Measurements from ENCODE around the gene GREB1L.
"Not testable (repeated sequence)": the region's sequence is repeated elsewhere in the genome, so short reads cannot be mapped to it uniquely, and the experiment has no call there.

Gene GREB1L

GRCh38 chr18:21344860-21345259 lies 102.8 kb downstream of the GREB1L start:
- Histone ChIP-seq H3K4me3 (no peak overlapping the region), H3K27me3 (no peaks in the 10 kb centered on the region), H3K4me2 (no peak overlapping the region), H3K9me3 (no peaks in the 10 kb centered on the region), H3K27ac (no peak overlapping the region), H4K20me1 (no peaks in the 10 kb centered on the region), H3K4me1 (no peaks in the 10 kb centered on the region), H3K36me3 (no peaks in the 10 kb centered on the region), H3K9ac (no peak overlapping the region)
- no peak for TF ChIP-seq Cebpa-rat (IDR thresholded peaks at IDR 0.05)

DNA sequence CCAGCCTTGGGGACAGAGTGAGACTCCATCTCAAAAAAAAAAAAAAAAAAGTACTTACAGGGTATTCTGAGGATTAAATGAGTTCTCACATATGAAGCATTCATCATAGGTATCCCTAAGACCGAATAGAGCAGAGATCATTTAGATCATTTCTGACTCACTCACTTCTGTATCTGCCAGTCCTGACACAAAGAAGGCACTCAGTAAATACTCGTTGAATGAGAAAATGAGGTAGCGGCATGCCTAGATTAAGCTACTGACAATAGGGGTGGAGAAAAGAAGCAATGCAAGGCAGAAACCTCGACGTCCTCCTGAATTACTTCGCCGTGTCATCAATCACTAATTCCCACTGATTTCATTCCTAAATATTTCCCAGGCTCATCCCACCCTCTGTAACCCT lies 103.8 kb downstream of the GREB1L start:
- no peaks in the 10 kb centered on the region for H3K27me3 ChIP-seq
- H3K36me3 ChIP-seq, result no peaks in the 10 kb centered on the region
- H3K9ac ChIP-seq, result no peak overlapping the region
- no peak overlapping the region for H3K27ac ChIP-seq
- H3K4me3 ChIP-seq, result no peak overlapping the region
- no peaks in the 10 kb centered on the region for H4K20me1 ChIP-seq
- H3K9me3 ChIP-seq, result no peaks in the 10 kb centered on the region
- no peaks in the 10 kb centered on the region for H3K4me1 ChIP-seq
- no peak overlapping the region for H3K4me2 ChIP-seq
- TF ChIP-seq Cebpa-rat (IDR thresholded peaks at IDR 0.05), result no peak

- H3K36me3 ChIP-seq, result no peaks in the 10 kb centered on the region
- H3K9ac ChIP-seq, result no peak overlapping the region
- no peak overlapping the region for H3K27ac ChIP-seq
- H3K4me3 ChIP-seq, result no peak overlapping the region
- no peak overlapping the region for H3K4me2 ChIP-seq
- no peaks in the 10 kb centered on the region for H3K9me3 ChIP-seq
- H4K20me1 ChIP-seq, result no peaks in the 10 kb centered on the region
- H3K4me1 ChIP-seq, result no peaks in the 10 kb centered on the region
- no peaks in the 10 kb centered on the region for H3K27me3 ChIP-seq
- no peak for TF ChIP-seq Cebpa-rat (IDR thresholded peaks at IDR 0.05)
Measured at GRCh38 chr18:21359746-21360145, 117.7 kb downstream of the GREB1L start.

GRCh38 chr18:21361307-21361880 lies 119.4 kb downstream of the GREB1L start:
- Histone ChIP-seq H3K4me3 (no peak overlapping the region), H3K27ac (no peak overlapping the region), H3K4me2 (no peak overlapping the region), H3K36me3 (no peaks in the 10 kb centered on the region), H4K20me1 (no peaks in the 10 kb centered on the region), H3K9ac (no peak overlapping the region), H3K9me3 (no peaks in the 10 kb centered on the region), H3K4me1 (no peaks in the 10 kb centered on the region), H3K27me3 (no peaks in the 10 kb centered on the region)
- TF ChIP-seq Cebpa-rat (IDR thresholded peaks at IDR 0.05), result no peak

- Histone ChIP-seq H3K4me2 (no peak overlapping the region), H3K4me3 (no peak overlapping the region), H3K9me3 (no peaks in the 10 kb centered on the region), H3K27me3 (no peaks in the 10 kb centered on the region), H3K36me3 (no peaks in the 10 kb centered on the region), H3K4me1 (no peaks in the 10 kb centered on the region), H4K20me1 (no peaks in the 10 kb centered on the region), H3K9ac (no peak overlapping the region), H3K27ac (no peak overlapping the region)
- TF ChIP-seq Cebpa-rat (IDR thresholded peaks at IDR 0.05), result no peak
Measured at GRCh38 chr18:21362831-21363230, 120.8 kb downstream of the GREB1L start.

DNA sequence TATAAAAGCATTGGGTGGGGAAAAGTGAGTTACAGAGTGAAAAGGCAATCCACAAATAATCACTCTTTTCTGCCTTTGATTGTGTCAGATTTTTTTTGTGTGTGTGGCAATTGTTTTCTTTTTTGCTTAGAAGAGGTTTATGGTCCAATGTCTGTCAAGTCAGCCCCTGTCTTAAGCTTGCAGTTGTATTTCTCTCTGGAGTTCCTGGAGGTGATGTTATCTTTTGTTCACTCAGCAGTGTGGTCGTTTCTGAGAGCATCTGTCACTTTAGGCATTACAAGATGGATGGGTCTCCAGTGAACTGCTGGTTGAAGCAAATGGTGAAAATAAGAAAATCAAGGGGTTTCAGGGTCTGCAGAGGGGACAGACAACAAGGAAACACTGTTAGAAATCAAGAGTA lies 121.3 kb downstream of the GREB1L start:
- Histone ChIP-seq H3K27me3 (no peaks in the 10 kb centered on the region), H3K9ac (no peak overlapping the region), H3K9me3 (no peaks in the 10 kb centered on the region), H3K27ac (no peak overlapping the region), H3K4me1 (no peaks in the 10 kb centered on the region), H3K4me3 (no peak overlapping the region), H3K4me2 (no peak overlapping the region), H4K20me1 (no peaks in the 10 kb centered on the region), H3K36me3 (no peaks in the 10 kb centered on the region)
- no peak for TF ChIP-seq Cebpa-rat (IDR thresholded peaks at IDR 0.05)

GRCh38 chr18:21364471-21364870 lies 122.4 kb downstream of the GREB1L start:
- Histone ChIP-seq H3K4me3 (no peak overlapping the region), H3K36me3 (no peaks in the 10 kb centered on the region), H4K20me1 (no peaks in the 10 kb centered on the region), H3K4me1 (no peaks in the 10 kb centered on the region), H3K27ac (no peak overlapping the region), H3K27me3 (no peaks in the 10 kb centered on the region), H3K9ac (no peak overlapping the region), H3K9me3 (no peaks in the 10 kb centered on the region), H3K4me2 (no peak overlapping the region)
- no peak for TF ChIP-seq Cebpa-rat (IDR thresholded peaks at IDR 0.05)

GRCh38 chr18:21366896-21367295 lies 124.9 kb downstream of the GREB1L start:
- Histone ChIP-seq H3K4me1 (no peaks in the 10 kb centered on the region), H3K9me3 (no peaks in the 10 kb centered on the region), H3K4me2 (no peak overlapping the region), H4K20me1 (no peaks in the 10 kb centered on the region), H3K27ac (no peak overlapping the region), H3K4me3 (no peak overlapping the region), H3K36me3 (no peaks in the 10 kb centered on the region), H3K27me3 (no peaks in the 10 kb centered on the region), H3K9ac (no peak overlapping the region)
- TF ChIP-seq Cebpa-rat (IDR thresholded peaks at IDR 0.05), result no peak

DNA sequence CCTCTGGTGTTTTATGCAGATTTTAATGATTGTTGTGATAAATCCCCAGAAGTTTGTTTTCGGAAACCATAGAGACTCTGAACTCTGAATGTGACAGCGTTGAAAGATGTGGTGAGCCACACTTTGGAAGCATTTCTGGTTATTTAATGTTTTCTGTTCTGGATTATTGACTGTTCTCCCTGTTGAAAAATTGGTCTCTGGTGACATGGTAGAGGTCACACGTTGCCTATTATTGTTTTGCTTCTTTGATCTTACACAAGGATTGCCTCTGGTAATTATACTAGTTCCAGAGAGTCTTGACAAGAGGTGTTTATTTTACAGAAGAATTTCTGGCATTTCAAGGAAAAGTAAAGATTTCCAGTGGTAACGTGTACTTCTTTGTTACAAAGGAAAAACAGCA lies 127.1 kb downstream of the GREB1L start:
- no peak overlapping the region for H3K4me2 ChIP-seq
- H3K9ac ChIP-seq, result no peak overlapping the region
- TF ChIP-seq Cebpa-rat (IDR thresholded peaks at IDR 0.05), result no peak
- no peaks in the 10 kb centered on the region for H3K4me1 ChIP-seq
- H4K20me1 ChIP-seq, result no peaks in the 10 kb centered on the region
- no peaks in the 10 kb centered on the region for H3K36me3 ChIP-seq
- no peaks in the 10 kb centered on the region for H3K27me3 ChIP-seq
- no peak overlapping the region for H3K4me3 ChIP-seq
- H3K9me3 ChIP-seq, result no peaks in the 10 kb centered on the region
- H3K27ac ChIP-seq, result no peak overlapping the region

GRCh38 chr18:21369597-21369996 lies 127.6 kb downstream of the GREB1L start:
- H3K9ac ChIP-seq, H3K4me1 ChIP-seq, H3K27ac ChIP-seq: not testable (repeated sequence)

DNA sequence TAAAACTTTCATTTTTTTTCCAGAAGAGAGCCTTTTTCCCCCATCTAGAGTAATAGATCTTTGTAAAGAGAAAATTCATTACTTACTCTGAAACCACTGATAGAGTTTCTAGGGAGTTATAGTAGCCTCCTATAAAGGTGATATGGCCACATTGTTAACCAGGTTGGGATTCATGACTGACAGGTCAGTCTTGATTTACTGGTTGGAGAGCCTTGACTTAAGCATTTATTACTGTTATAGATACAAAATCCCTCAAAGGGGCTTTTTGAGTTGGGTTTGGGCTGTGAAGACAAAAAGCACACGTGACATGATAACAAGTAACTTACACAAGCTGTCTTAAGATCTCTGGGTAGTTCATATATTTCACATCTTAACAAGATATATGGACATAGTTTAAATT lies 141.0 kb downstream of the GREB1L start:
- no peak for TF ChIP-seq Cebpa-rat (IDR thresholded peaks at IDR 0.05)
- no peak overlapping the region for H3K4me3 ChIP-seq
- no peaks in the 10 kb centered on the region for H3K4me1 ChIP-seq
- H3K27ac ChIP-seq, result no peak overlapping the region
- no peaks in the 10 kb centered on the region for H4K20me1 ChIP-seq
- H3K9me3 ChIP-seq, result no peaks in the 10 kb centered on the region
- H3K9ac ChIP-seq, result no peak overlapping the region
- no peak overlapping the region for H3K4me2 ChIP-seq
- H3K27me3 ChIP-seq, result no peaks in the 10 kb centered on the region
- no peaks in the 10 kb centered on the region for H3K36me3 ChIP-seq

More at GRCh38 chr18:21369597-21369996, 127.6 kb downstream of the GREB1L start:
- H3K27me3 ChIP-seq, H3K9me3 ChIP-seq, H3K36me3 ChIP-seq, H3K4me2 ChIP-seq, H3K4me3 ChIP-seq, H4K20me1 ChIP-seq: not testable (repeated sequence)
